Suppressor macrophage treated with lipopolysaccharide for 1 hour (primary cell): ENCODE data around the gene THOC7.

ENCODE experiments used
- DNase-seq, 3 donors: peaks; one replicate each; pipeline ENCODE4 v3.0.0-alpha.2; 2020 to 2022

Gene THOC7

DNA sequence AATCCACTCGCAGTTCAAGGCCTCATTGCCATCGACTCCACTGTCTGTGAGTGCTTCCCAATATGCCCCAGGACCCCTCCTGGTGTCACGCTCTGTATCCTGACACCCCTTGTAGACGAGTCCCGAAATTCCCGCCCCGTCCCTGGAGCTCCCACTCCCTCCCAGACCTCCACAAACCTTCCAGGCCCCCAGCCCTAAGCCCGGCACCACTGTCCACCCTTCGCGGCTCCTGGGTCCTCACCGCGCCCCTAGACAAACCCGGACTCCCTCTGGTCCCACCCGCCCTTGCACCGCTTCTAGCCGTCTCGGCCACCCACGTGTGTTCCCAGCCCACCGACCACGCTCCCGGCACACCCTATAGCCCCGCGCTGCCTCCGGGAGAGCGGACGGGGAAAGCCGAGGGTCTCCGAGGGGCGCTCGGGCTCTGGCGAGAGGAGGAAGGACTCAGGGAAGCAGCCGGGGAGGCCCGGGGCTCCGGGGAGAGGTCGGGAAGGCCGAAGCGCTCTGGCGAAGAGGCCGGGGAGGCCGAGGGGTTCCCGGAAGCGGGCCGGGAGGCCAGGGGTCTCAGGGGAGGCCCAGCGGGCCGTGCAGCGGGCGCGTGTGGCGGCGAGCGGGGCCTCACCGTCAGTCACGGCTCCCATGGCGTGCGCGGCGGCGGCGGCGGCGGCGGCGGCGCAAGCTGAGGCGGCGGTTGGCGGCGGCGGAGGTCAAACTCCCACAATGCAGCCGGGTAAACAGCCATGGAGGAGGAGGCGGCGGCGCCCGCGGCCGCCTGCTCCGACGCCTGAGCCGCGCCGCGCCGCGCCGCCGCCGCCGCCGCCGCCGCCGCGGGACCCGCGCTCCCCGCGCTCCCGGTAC, at the start of gene THOC7, which contains the start of gene ATXN7:
TSS of gene THOC7 (minus strand) at position 656 of the 858 bp plus-strand sequence. CDS start at position 641, 15 bp downstream.
TSS of gene ATXN7 (plus strand) at position 718 of the 858 bp plus-strand sequence. CDS start 48,732 bp downstream, outside the sequence.
- DNase-seq: peak; percentile 71 to 88 (median 83)

DNA sequence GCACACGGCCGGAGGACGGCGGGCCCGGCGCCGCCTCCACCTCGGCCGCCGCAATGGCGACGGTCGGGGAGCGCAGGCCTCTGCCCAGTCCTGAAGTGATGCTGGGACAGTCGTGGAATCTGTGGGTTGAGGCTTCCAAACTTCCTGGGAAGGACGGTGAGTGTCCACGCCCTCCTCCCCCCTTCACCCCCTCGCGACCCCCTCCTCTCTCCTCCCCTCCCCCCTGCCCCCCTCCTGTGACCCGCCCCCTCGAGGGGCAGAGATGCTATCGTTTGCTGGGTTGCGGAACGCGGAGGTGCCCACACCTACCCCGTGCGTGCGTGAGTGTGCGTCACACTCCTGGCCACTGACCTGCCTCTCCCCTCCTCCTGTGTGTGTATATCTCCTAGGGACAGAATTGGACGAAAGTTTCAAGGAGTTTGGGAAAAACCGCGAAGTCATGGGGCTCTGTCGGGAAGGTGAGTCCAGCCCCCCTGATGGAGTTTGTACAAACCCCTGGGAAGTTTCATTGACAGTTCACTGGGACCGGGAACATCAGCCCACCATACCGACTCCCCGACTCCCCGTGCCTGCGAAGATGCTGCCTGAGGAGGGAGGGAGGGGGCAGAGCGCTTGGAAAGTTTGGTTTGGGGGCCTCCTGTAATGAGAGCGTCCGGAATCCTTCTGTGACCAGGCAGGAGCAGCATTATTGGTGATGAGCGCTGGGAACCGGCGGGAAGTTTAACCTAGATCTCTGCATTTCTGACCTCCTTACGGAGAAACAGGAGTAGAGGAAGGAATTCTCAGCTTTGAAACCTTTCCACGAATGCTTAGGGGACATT, 49.4 kb upstream of the THOC7 start:
- peak in 1 of 3 donors; percentile 17 for DNase-seq

DNA sequence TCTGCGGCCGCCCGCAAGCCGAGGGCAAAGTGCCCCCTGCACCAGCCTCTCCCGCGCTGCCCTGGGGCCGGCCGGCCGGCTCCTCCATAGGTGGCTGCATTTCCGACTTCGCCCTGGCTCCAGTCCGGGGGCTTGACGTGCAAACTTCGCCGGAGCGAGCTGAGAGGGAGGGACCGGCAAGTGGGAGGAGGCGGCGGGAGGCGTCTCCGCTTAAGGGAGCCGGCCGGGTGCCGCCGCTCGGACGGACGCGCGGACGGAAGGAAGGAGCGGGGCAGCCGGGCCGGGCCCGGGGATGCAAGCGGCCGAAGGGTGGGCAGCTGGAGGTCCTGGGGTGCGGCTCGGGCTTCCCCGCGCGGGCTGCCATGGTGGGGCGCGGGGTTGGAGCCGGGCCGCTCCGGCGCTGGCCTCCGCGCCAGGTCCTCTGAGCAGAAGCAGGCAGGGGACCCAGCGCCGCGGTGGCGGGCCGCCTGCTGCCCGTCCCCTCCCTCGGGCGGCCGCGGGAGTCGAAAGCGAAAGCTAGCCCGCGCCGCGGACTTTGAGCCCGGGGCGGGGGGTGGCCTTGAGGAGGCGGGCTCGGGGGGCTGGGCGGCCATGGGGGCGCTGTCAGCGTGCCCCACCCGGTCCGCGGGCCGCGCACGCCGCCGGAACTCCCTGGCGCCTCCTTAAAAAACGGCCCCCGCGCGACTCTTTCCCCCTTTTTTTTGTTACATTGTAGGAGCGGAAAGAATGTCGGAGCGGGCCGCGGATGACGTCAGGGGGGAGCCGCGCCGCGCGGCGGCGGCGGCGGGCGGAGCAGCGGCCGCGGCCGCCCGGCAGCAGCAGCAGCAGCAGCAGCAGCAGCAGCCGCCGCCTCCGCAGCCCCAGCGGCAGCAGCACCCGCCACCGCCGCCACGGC, 48.5 kb upstream of the THOC7 start, which contains the start of gene SCAANT1:
TSS of gene SCAANT1 (minus strand) at position 511 of the 895 bp plus-strand sequence.
- DNase-seq: peak; percentile 89 to 95 (median 91)

DNA sequence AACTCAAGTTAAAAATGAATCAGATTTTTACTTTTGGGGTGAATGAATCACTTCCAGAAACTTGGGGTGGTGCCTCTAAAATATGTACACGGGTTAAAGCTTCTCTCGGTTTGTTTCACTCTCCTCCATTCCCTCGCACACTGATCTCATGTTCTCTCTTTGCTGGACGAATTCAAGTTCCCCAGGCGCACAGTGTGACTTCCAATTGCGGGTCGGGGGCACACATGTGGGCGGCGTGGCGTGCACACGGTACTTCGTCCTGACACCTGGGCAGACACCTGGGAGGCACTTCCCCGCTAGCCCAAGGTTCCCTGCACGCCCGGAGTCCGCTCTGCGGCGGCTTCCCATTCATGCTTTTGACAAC, 47.9 kb upstream of the THOC7 start:
- DNase-seq: peak; percentile 16 to 36 (median 30)

DNA sequence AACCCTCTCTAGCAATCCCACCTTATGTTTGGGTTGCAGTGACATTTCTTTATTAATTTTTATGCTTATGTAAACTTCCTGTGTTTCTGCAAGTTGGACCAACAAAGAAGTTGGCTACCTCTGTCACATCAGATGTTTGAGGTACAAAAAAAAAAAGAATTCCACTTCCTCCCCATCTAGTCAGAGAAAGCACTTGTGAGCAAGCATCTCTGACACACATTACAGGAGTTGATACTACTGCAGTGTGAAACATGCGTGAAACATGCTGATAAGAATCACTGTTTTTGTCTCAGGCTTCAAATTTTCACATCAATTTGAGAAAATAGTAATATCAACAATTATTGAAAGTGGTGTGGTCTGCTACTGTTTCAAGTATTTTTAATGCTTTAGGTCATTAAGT, 47.3 kb upstream of the THOC7 start:
- no peak for DNase-seq

DNA sequence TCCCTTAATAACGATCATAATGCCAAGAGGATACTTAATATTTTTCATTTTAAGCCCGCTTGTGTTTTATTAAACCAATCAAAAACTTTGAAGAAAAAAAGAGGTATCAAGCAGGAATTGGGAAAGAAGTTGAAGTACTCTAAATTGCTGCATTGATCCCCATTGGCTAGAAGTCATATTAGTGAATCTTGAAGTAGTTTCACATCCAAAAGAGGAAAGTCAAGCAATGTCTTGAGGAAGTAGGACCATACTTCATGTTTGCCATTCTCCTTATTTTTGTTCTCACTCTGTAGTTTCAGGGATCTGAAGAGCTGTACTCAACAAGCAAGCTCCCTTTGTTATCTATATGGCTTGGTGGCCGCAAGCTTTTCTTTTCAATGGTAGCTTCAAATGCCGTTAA, 46.4 kb upstream of the THOC7 start:
- peak in 1 of 3 donors; percentile 29 for DNase-seq

DNA sequence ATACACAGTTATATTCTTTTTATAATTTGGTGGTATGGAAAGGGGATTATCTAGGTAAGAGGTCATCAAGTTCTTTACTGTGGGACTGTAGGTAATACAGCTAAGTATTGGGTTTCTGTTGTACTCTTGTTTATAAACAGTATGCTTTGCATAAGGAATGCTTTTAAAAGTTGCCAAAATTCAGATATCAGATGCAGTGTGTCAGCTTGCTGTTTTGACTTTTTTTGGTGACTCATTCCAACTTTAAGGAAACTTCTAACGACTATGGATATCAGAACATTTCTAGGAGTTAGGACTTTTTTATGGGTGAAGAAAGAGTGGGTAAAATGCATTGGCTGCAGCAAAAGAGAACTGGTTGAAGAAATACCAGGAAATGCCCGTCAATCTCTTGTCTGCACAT, 45.8 kb upstream of the THOC7 start:
- no peak for DNase-seq

DNA sequence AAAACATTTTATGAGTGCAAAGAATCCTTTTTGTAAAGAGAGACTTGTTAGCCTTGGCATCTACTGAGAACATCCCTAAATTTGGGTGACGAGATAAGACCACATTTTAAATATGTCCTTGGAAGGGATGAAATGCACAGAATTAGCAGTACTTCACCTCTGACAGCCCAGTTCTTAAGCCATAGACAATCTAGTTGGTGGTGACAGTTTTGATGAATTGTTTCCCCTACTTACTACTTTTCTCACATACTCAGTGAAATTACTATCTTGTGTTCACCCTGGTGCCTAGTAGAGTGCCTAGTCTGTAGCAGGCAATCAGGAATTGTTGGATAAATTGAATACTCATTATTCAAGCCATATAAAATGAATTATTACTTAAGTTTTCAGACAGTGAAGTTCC, 45.2 kb upstream of the THOC7 start:
- DNase-seq: no peak

DNA sequence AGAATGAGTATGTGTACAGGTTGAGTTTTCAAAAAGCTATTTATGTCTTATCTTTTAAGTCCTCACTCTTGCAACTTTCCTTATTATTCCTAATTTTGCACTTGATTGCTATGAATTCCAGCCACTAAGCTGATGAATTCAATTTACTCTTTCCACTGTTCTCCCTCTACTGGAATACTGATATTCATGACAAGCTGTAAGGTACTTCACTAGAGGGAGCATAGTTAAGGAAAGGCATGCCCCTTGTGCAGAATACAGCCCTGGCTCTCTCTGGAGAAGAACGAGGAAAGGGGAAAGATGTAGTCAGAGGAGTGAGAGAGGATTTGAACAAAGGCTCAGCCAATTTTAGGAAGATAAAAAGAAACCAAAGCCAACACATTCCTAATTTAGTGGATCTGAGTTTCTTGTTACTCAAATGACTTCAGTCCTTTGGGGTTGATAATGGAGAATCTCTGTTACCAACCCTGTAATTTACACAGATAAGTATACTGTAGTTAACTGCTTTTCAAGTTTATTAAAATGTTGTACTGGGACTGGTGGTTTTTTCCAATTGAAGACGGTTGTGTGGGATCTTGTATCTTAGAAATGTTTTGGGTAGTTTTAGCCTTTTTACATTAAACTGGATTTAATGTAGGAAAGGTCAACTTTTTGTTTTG, 44.6 kb upstream of the THOC7 start:
- DNase-seq: no peak

DNA sequence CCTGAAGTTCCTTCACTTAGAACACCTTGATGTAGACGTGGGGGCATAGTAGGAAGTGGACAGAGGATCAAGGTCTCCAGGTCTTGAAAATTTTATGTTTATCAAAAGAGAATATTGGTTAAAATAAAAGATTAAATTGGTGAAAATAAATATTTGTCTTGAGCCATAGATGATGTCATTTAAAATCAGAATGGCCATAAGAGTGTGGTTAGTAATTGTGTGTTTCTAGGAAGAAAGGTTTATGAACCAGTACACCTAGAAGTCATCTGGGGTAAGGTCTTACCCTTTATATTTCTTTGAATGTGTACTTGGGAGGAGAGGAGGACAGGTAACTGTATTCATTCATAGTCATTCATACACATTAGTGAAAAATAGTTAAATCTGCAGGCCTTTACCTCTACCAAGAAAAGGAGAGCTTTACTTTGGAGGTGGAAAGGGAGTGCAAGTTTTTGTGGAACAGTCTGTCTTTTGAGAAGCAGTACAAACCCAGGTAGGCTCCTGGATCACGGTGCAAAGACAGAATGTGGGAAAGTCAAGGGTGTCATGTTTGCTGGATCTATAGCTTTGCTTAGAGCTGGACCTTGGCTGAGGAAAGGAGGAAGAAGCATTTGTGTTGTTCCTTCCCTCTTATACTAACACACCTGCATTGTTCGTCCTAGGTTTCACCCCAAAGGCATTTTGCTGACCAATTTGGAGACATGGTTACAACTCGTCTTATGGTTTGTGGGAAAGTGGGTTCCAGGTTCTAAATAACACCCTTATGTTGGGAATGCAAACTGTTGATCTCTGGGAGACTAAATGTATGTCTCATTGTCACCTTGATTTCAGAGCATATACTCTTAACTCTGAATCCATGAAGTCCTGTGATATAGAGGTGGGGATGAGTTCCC, 42.4 kb upstream of the THOC7 start:
- DNase-seq: no peak

DNA sequence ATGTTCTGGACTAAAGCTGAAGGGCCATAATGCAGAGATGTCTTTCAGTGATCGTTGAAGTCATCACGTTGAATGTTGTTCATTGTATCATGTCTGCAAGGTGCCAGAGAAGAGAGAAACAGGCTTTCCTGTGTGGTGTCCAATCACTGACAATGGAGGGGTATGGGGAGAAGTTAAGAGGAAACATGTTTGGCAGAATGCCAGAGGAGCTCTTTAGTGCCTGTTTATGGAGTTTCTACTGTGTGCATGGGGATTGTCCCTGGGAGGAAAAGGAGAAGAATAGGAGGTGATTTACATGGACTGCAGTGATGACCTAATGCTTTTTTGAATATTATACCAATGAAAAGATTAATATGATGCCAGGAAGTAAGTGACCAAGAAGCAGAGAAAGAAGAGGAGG, 36.9 kb upstream of the THOC7 start:
- DNase-seq: peak; percentile 83 to 88 (median 83)

DNA sequence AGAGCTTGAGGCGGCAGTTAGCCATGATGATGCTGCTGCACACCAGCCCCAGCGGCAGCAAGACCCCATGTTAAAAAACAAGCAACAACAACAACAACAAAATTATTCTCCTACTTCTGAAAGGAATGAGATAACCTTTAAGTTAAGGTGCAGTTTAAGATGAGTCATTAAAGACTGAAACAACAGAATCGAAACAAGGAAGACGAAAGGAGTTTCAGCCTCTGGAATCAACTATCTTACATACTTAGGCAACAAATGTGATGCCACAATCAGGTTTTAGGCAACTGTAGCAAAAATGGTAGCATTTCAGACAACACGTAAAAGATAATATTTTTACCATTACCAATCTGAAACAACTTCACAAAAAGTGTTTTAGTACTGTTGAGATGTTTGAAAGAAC, 36.4 kb upstream of the THOC7 start:
- no peak for DNase-seq

DNA sequence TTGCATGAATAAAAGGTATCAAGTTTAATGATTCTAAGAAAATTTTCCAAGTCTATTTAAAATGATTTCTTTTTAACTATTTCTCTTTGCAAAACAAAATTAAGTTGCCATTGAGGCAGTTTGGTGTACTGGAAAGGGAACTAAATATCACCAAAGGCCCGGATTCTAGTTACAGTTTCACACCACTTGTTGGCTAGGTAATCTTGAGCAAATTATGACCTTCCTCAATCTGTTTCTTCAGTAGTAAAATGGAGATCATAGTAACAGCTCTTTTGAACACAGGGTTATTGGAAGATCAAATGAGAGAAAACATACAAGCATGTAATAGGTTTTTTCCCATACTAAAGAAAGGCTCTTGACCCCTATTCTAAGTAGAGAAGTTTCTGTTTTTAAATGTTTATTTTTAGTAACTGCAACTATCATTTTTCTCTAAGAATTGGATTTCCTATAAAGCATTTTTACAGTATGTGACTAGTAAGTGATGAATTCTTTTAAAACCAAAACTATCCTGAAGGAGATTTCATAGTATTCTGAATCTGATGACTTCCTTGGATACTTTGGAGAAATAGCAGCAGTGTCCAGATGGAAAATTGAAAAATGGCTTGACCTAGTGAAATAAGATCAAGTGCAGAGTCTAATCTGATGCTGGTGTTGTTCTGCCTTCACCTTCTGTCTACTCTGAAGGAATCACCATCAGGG, 32.9 kb upstream of the THOC7 start:
- peak in 2 of 3 donors; percentile 14 to 22 for DNase-seq

DNA sequence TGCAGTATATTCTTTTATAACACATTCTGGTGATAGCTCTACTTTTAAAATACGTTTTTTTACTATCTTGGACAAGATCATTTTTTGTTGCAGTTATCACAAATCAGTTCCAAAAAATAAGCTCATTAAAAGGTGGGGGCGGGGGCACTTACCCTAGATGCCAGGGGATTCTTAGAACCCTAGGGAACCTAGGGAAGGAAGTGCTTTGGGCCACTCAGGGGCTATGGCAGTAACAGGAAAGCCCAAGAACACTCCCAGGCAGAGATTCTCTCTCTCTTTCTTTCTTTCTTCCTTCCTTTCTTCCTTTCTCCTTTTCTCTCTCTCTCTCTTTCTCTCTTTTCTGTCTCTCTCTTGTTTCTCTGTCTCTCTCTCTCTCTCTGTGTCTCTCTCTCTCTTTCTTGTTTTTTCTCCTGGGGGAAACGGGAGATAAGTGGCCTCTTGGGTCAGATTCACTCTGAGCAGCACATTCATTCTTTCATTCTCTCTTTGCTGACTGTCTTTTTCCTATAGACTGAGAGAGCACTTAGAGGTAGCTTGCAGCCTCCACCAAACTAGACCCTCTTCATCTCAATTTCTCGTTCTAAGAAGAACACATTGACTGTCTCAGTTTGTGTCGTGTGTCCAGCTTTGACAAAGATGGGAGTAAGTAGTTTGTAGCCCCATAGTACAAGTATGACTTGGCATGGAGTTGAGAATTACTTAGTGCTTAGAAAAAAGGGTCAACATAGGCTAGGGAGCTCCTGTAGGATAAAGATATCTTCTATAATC, 32.0 kb upstream of the THOC7 start:
- no peak for DNase-seq

DNA sequence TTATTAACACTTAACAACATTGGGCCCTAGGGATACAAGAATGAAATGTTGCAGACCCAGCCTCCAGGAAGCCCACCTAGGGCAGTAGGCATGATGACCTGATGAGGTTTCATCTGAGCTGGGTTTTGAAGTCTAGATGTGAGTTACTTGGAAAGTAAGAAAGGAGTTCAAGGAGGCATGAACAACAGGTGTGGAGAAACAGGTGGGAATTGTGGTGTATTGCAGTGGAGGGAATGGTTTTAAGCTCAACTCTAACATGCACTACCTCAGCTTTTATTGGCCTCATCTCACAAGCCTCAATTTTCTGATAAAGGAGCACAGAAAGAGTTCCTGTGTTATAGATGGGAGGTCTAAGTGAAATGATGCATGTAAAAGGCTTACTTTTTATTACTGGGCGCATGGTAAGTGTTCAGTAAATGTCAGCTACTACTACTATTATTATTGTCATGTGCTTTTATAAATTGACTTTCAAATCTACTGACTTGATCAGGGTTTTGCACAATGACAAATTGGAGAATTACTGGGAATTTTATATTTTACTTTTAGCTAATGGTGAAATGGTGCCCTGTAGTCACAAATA, 29.3 kb upstream of the THOC7 start:
- no peak for DNase-seq

DNA sequence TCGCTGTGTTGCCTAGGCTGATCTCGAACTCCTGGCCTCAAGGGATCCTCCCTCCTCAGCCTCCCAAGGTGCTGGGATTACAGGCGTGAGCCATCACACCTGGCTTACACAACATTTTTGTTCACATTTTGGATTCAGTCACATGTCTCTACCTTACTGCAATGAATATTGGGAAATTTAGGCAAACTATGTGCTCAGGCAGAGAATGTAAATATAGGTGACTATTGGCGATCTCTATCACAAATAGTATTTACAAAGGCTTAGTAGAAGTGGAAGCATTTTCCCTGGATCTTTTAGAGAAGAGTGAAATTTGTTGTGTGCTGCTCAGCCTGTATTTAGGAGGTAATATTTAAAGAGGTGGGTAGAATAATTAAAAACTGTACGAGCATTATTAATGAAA, 27.9 kb upstream of the THOC7 start:
- no peak for DNase-seq

DNA sequence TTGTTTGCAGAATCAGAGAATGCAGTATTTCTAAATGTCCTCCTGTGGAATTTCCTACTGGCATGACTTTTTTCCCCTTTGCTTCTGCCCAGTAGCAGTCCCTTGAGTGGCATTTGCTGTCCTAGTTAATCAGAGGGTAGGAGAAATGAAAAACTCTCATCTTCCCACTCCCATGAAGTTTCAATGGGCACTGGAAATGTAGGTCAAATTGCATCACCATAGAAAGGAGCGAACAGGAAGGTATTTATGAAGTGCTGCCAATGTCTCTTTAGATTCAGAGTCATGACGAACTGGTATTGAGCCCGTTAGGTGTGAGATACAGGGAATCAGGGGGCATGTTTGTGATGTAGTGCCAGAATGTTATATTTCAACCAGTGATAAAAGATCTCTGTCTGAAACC, 23.3 kb upstream of the THOC7 start:
- no peak for DNase-seq

DNA sequence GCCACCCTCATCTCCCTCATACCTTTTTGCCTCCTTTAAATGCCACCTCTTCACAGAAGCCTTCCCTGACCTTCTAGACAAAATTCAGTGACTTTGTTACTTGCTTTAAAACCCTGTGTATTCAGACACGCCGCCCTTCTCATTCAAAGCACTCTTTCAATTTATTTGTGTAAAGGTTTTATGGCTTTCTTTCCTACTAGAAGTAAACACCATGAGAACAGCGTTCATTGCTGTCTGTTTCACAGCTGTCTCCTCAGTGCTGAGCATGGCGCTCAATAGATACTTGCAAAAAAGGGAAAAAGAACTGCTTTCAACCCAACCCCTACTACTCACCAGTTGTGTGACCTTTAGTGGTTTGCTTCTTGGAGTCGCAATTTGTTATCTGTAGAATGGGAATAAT, 17.0 kb upstream of the THOC7 start:
- DNase-seq: no peak

DNA sequence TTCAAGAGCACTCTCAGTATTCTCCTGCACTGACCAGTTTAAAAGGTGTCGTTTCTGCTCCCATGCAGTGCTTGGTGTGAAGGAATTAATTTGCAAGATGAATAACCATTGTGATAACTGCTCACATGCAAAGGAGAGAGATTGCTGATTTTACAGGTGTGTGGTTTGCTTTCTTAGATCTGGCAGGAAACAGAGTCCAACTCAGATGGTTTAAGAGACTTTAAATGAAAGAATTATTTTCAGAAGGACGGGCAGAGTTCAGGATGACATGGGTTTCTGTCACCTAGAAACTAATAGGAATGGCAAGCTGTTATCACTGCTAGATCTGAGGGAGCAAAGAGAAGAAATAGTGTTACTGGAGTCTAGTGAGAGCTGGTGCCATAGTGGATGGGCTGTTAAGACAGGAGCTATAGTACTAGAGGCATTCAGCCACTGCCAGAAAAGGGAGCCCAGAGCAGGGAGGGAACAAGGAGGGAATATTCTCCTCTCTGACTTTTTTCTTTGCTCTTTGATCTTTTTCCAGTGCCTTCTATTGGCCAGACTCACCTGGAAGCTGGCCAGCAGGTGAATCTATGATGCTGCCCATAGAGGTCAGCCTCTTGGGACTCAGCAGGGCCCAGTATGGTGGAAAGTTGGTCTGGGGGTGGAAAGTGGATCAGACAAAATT, 14.9 kb upstream of the THOC7 start:
- DNase-seq: no peak
